SJCRH30 (cell line): Measurements from ENCODE around the gene CPLX1. TPM values are rescaled to one million over a fixed set of nuclear protein-coding genes. Genes with fewer than 3 reads are reported as not detected.
A peak's percentile ranks its signal among the peaks of the same experiment; 100 is the strongest.

ENCODE experiments used
- DNase-seq, 2 experiments: peaks; one replicate each; pipeline ENCODE4 v3.0.0-alpha.2; 2015 to 2020
- H3K27ac ChIP-seq: fragments of 250-450 bp; sonication (Bioruptor Pico); 2 replicates; pipeline ENCODE4 v1.5.1; 2020; ENCODE audit warnings: mild to moderate bottlenecking, moderate library complexity
- H3K27me3 ChIP-seq: fragments of 250-450 bp; sonication (Bioruptor Pico); 2 replicates; pipeline ENCODE4 v1.5.1; 2020; ENCODE audit warnings: mild to moderate bottlenecking, moderate library complexity
- H3K36me3 ChIP-seq: fragments of 250-450 bp; sonication (Bioruptor Pico); 2 replicates; pipeline ENCODE4 v1.5.1; 2020; ENCODE audit warnings: mild to moderate bottlenecking, moderate library complexity
- H3K4me1 ChIP-seq: fragments of 250-450 bp; sonication (Bioruptor Pico); 2 replicates; pipeline ENCODE4 v1.5.1; 2020; ENCODE audit warnings: mild to moderate bottlenecking, moderate library complexity
- H3K4me3 ChIP-seq: fragments of 250-450 bp; sonication (Bioruptor Pico); 2 replicates; pipeline ENCODE4 v1.5.1; 2020; ENCODE audit warnings: mild to moderate bottlenecking, moderate library complexity
- H3K9me3 ChIP-seq: fragments of 250-450 bp; sonication (Bioruptor Pico); replicated peaks from 2 replicates; pipeline ENCODE4 v1.5.1; 2020; ENCODE audit warnings: mild to moderate bottlenecking, moderate library complexity
- total RNA-seq: library from RNA; depleted of rRNA; stranded (reverse); fragments of >200 nt; shearing (Covaris generic); gene quantifications from 2 replicates; pipeline ENCODE4 v1.2.3, GENCODE V29; 2014; rRNA removed

The CPLX1 gene
- total RNA-seq, result 0.28 and 0.59 TPM in 2 replicates

GRCh38 chr4:825971-826330, at the start of gene CPLX1:
TSS of gene CPLX1 (minus strand) at chr4:826129. CDS start at chr4:824522, 1,607 bp downstream.
- H3K27ac ChIP-seq, result no peak within 1 kb of the TSS
- H3K36me3 ChIP-seq, result no peaks in the 10 kb centered on the region
- peaks cover 9% of the 10 kb centered on the region; the same call in 1 of the 2 replicates for H3K4me1 ChIP-seq
- no peaks in the 10 kb centered on the region for H3K9me3 ChIP-seq
- H3K27me3 ChIP-seq, result peaks cover 5% of the 10 kb centered on the region
- DNase-seq, result no peak
- no peak within 1 kb of the TSS for H3K4me3 ChIP-seq

- H3K4me1 ChIP-seq, result peaks cover 41% of the 10 kb centered on the region
- H3K36me3 ChIP-seq, result peaks cover 13% of the 10 kb centered on the region
Observed at GRCh38 chr4:874971-875817, 49.3 kb upstream of the CPLX1 start.

GRCh38 chr4:874056-874455, 48.1 kb upstream of the CPLX1 start:
- peak; percentile 53 to 62 for DNase-seq
- H3K36me3 ChIP-seq, result peaks cover 9% of the 10 kb centered on the region
- H3K4me1 ChIP-seq, result peaks cover 44% of the 10 kb centered on the region
- no peaks in the 10 kb centered on the region for H3K27me3 ChIP-seq
- H3K4me3 ChIP-seq, result no peak overlapping the region
- H3K27ac ChIP-seq, result no peak overlapping the region
- no peaks in the 10 kb centered on the region for H3K9me3 ChIP-seq

More at GRCh38 chr4:874971-875817, 49.3 kb upstream of the CPLX1 start:
- Histone ChIP-seq H3K27ac (no peak overlapping the region), H3K4me3 (no peak overlapping the region), H3K9me3 (no peaks in the 10 kb centered on the region), H3K27me3 (no peaks in the 10 kb centered on the region)
- no peak for DNase-seq

- H3K4me1 ChIP-seq, result peaks cover 44% of the 10 kb centered on the region
- no peaks in the 10 kb centered on the region for H3K9me3 ChIP-seq
- peaks cover 17% of the 10 kb centered on the region for H3K36me3 ChIP-seq
- no peak overlapping the region for H3K4me3 ChIP-seq
- no peak for DNase-seq
- no peaks in the 10 kb centered on the region for H3K27me3 ChIP-seq
- H3K27ac ChIP-seq, result peak overlapping the region; percentile 90
Observed at GRCh38 chr4:872241-872981, 46.5 kb upstream of the CPLX1 start.

- peak overlapping the region; percentile 20 for H3K4me3 ChIP-seq
- peaks cover 44% of the 10 kb centered on the region for H3K4me1 ChIP-seq
- no peaks in the 10 kb centered on the region for H3K9me3 ChIP-seq
- peak overlapping the region; percentile 90 for H3K27ac ChIP-seq
- DNase-seq, result peak in 1 of 2 experiments; percentile 21
- no peaks in the 10 kb centered on the region for H3K27me3 ChIP-seq
- H3K36me3 ChIP-seq, result peaks cover 19% of the 10 kb centered on the region
Observed at GRCh38 chr4:871484-871883, 45.6 kb upstream of the CPLX1 start.

- peaks cover 22% of the 10 kb centered on the region for H3K36me3 ChIP-seq
- no peaks in the 10 kb centered on the region for H3K9me3 ChIP-seq
- DNase-seq, result peak; percentile 96
- H3K27ac ChIP-seq, result peak overlapping the region; percentile 90
- H3K4me1 ChIP-seq, result peaks cover 44% of the 10 kb centered on the region
- H3K4me3 ChIP-seq, result peak overlapping the region; percentile 20
- no peaks in the 10 kb centered on the region for H3K27me3 ChIP-seq
Observed at GRCh38 chr4:870951-871350, 45.0 kb upstream of the CPLX1 start.

- no peak for DNase-seq
- Histone ChIP-seq H3K4me3 (no peak overlapping the region), H3K4me1 (peaks cover 42% of the 10 kb centered on the region), H3K9me3 (no peaks in the 10 kb centered on the region), H3K27ac (no peak overlapping the region), H3K27me3 (no peaks in the 10 kb centered on the region), H3K36me3 (peaks cover 28% of the 10 kb centered on the region)
Observed at GRCh38 chr4:869776-870175, 43.8 kb upstream of the CPLX1 start.

GRCh38 chr4:868421-868820, 42.5 kb upstream of the CPLX1 start:
- H3K4me1 ChIP-seq, result peaks cover 28% of the 10 kb centered on the region
- no peaks in the 10 kb centered on the region for H3K27me3 ChIP-seq
- peaks cover 39% of the 10 kb centered on the region for H3K36me3 ChIP-seq
- no peak overlapping the region for H3K27ac ChIP-seq
- no peak overlapping the region for H3K4me3 ChIP-seq
- DNase-seq, result no peak
- H3K9me3 ChIP-seq, result no peaks in the 10 kb centered on the region

- Histone ChIP-seq H3K36me3 (peaks cover 47% of the 10 kb centered on the region), H3K4me1 (peaks cover 24% of the 10 kb centered on the region), H3K9me3 (no peaks in the 10 kb centered on the region), H3K27me3 (no peaks in the 10 kb centered on the region), H3K27ac (no peak overlapping the region), H3K4me3 (no peak overlapping the region)
- DNase-seq, result no peak
Observed at GRCh38 chr4:867526-868250, 41.8 kb upstream of the CPLX1 start.

- no peaks in the 10 kb centered on the region for H3K27me3 ChIP-seq
- no peak overlapping the region for H3K27ac ChIP-seq
- H3K9me3 ChIP-seq, result no peaks in the 10 kb centered on the region
- H3K4me1 ChIP-seq, result peaks cover 17% of the 10 kb centered on the region
- H3K4me3 ChIP-seq, result no peak overlapping the region
- DNase-seq, result no peak
- H3K36me3 ChIP-seq, result peaks cover 48% of the 10 kb centered on the region
Observed at GRCh38 chr4:866761-867390, 40.9 kb upstream of the CPLX1 start.

- Histone ChIP-seq H3K4me3 (no peak overlapping the region), H3K27me3 (no peaks in the 10 kb centered on the region), H3K4me1 (peaks cover 10% of the 10 kb centered on the region), H3K9me3 (no peaks in the 10 kb centered on the region), H3K27ac (no peak overlapping the region), H3K36me3 (peaks cover 54% of the 10 kb centered on the region)
- no peak for DNase-seq
Observed at GRCh38 chr4:866068-866760, 40.3 kb upstream of the CPLX1 start.

GRCh38 chr4:865572-865971, 39.6 kb upstream of the CPLX1 start:
- H3K9me3 ChIP-seq, result no peaks in the 10 kb centered on the region
- H3K4me1 ChIP-seq, result peaks cover 6% of the 10 kb centered on the region
- H3K4me3 ChIP-seq, result no peak overlapping the region
- no peaks in the 10 kb centered on the region for H3K27me3 ChIP-seq
- DNase-seq, result no peak
- peaks cover 60% of the 10 kb centered on the region for H3K36me3 ChIP-seq
- no peak overlapping the region for H3K27ac ChIP-seq

- peaks cover 1% of the 10 kb centered on the region; the same call in 1 of the 2 replicates for H3K4me1 ChIP-seq
- no peaks in the 10 kb centered on the region for H3K9me3 ChIP-seq
- H3K27ac ChIP-seq, result no peak overlapping the region
- H3K4me3 ChIP-seq, result no peak overlapping the region
- DNase-seq, result no peak
- no peaks in the 10 kb centered on the region for H3K27me3 ChIP-seq
- H3K36me3 ChIP-seq, result peaks cover 62% of the 10 kb centered on the region
Observed at GRCh38 chr4:865121-865465, 39.2 kb upstream of the CPLX1 start.
